ENCODE data around the gene WDR54.

DNA sequence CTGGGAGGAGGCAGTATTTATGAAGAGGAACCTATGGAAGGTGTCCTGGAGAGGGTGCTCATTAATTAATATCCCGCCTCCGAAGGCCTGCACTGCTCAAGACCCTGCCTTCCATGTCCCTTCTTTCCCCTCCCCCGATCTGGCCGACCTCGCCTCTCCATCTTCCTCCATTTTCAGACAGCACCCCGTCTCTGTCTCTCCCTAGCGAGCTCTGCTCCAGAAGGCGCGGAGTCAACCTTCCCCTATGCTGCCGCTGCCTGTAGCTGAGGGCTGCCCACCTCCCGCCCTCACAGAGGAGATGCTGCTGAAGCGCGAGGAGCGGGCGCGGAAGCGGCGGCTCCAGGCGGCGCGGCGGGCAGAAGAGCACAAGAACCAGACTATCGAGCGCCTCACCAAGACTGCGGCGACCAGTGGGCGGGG is 35.6 kb downstream of the WDR54 start:
- TF ChIP-seq, protein P1, sequence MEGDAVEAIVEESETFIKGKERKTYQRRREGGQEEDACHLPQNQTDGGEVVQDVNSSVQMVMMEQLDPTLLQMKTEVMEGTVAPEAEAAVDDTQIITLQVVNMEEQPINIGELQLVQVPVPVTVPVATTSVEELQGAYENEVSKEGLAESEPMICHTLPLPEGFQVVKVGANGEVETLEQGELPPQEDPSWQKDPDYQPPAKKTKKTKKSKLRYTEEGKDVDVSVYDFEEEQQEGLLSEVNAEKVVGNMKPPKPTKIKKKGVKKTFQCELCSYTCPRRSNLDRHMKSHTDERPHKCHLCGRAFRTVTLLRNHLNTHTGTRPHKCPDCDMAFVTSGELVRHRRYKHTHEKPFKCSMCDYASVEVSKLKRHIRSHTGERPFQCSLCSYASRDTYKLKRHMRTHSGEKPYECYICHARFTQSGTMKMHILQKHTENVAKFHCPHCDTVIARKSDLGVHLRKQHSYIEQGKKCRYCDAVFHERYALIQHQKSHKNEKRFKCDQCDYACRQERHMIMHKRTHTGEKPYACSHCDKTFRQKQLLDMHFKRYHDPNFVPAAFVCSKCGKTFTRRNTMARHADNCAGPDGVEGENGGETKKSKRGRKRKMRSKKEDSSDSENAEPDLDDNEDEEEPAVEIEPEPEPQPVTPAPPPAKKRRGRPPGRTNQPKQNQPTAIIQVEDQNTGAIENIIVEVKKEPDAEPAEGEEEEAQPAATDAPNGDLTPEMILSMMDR (IDR thresholded peaks at IDR 0.05), result no peak
- no peak for TF ChIP-seq POLR2A (IDR thresholded peaks at IDR 0.05)

Measured in uterus (tissue), 2 donors.